GM19397 (cell line): ENCODE measurements around the gene PIEZO2.

Experiments used
- ATAC-seq: cut with Tn5 transposase; IDR thresholded peaks from one replicate; pipeline ENCODE4 v1.9.1; 2021; ENCODE audit warnings: mild to moderate bottlenecking, moderate library complexity; ENCODE audit not compliant: unreplicated experiment

Gene PIEZO2

DNA sequence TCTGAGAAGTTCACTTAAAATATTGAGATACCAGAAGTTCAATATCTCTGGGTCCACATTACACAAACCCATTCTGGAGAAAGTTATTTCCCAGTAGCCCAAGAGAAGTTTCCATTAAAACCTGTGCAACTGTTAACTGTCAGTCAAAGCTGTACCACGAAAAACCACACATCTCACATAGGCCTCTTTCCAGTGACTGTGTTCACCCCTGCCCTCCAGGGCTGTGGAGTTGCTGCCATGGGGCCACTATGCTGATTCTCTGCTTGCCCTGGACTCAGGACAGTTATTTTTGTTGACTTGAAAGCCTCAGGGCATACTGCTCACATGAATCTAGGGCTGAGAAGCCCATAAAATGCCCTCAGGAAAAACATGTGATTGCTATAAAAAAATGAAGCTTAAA is 153.8 kb downstream of the PIEZO2 start:
- ATAC-seq: no peak

DNA sequence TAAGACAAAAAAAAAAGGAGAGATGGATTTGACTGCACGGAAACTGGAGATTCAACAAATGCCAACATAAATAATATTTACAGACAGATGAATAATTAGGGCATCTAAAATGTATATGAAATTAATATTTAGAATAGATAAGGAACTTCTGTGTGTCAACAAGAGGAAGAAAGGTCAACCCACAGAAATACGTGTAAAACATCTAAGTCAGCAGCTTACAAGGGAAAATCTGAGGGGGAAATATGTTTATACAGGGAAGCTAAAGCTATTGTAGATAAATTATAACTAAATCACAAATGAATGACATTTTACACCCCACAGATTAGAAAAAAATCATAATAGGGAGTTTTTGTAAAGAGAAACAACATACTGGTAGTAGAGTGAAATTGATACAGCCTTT is 159.9 kb downstream of the PIEZO2 start:
- ATAC-seq: no peak

DNA sequence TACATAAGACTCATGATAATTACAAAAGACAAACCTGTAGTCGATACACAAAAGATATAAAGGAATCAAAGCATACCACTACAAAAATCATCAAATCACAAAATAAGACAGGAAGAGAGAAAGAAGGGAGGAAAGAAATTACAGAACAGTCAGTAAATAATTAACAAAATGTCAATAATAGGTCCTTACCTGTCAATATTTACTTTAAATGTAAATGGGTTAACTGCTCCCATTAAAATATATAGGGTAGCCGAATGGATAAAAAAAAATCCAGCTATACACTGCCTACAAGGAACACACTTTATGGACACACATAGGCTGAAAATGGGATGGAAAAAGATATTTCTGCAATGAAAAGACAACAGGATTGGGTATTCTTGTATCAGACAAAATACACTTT is 163.7 kb downstream of the PIEZO2 start:
- ATAC-seq: no peak

DNA sequence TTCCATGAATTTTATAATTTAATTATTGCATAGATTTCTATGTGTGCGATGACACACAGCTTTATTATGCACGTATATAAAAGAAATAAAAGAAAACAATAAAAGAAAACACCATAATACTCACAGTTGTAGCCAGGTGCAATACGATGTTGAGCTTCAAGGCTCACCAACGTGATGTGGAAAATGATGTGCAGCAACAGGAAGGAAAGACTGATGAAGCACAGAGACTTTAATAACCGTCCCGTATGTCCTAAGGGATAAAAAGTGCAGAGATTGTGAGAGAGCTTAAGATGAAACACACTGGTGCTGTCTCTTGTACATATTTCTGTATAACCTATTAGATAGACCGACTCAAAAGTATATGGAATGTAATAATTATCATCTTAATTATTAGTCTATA is 170.0 kb downstream of the PIEZO2 start:
- no peak for ATAC-seq

DNA sequence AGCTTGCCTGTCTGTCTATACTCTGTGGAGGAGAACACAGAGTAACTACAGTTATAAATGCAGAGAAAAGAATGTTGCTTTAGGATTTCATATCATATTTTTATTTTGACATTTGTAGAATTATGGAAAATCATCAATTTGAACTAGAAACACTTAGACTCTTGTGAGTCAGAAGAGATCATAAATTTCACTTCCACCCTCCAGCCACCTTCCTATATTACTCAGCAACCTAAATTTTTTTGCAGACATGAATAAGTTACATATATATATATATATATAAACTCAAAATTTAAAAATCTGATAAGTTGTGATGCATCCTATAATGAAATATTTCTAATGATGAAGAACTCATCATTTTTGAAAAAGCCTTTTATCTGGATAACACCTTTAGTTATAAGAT is 172.3 kb downstream of the PIEZO2 start:
- no peak for ATAC-seq

DNA sequence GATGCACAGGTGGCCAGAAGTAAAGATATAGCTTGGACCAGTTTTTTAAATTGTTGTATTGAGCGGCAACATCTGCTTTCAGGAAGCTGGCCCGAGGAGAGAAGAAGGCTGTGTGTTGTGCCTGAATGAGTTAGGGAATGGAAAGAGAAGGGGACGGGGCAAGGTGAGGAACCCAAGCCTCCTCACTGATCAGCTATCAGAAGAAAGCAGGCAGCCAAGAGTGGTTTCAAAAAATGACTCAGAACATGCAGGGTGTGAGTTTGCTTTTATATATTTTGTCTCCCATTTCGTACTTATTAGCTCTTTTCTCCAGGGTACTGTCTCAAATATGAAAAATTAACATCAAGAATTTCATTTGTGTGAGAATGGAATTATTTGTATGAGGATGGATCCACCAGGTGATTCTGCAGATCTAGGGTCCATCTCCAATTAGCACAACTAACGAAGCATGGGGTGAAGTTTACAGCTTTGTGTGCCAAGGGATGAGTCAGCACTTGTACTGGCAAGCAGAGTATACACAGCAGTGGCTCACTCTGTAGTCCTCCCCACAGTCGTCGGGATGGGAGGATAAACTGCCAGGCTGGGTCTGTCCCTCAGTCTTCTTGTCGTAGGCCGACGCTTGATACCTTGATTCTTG is 175.7 kb downstream of the PIEZO2 start:
- ATAC-seq: no peak

DNA sequence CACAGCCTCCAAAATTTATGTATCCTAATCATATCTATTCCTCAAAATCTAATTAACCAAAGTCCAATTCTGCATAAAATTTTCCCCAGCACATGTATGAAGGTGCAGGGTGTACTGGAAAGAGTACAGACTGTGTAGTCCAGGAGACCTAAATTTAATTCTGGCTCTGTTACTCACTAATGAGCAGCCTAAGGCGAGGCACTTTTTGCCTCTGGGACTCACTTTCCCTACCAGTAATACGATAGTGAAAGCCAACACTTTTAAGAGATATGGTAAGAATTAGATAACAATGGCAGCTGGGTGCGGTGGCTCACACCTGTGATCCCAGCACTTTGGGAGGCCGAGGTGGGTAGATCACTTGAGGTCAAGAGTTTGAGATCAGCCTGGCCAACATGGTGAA is 177.7 kb downstream of the PIEZO2 start:
- ATAC-seq: no peak

DNA sequence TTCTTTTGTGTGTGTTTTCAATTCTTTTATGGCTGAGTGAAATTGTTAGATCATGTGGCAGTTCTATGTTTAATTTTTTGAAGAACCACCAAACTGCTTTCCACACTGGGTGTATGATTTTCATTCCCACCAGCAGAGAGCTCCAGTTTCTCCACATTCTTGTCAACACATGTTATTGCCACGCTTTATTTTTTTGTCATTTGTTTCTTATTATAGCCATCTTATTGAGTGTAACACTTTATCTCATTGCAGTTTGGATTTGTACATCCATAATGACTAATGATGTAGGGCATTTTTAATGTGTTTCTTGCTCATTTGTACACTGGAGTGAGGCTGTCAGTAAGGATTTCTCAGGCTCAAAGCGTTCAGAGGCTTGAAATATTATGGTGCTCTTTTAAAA is 184.2 kb downstream of the PIEZO2 start:
- ATAC-seq: no peak

DNA sequence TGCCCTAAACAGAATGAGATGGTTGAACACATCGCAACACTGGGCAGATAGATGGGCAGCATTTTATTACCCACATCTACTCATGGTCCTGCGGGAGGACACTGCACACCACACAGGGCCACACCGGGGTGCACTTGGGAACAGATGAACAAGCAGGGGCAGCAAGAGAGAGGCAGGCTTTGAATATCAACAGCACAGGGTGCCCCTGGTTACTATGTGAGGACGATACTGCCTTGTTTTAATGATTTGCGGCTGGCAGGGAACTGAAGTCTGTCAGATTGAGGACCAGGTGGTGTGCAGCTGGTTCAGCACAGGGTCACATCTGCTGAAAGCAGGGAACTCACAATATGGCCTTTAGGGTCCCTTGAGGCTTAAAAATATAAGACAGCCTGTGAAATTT is 195.7 kb downstream of the PIEZO2 start:
- ATAC-seq: peak; percentile 61

DNA sequence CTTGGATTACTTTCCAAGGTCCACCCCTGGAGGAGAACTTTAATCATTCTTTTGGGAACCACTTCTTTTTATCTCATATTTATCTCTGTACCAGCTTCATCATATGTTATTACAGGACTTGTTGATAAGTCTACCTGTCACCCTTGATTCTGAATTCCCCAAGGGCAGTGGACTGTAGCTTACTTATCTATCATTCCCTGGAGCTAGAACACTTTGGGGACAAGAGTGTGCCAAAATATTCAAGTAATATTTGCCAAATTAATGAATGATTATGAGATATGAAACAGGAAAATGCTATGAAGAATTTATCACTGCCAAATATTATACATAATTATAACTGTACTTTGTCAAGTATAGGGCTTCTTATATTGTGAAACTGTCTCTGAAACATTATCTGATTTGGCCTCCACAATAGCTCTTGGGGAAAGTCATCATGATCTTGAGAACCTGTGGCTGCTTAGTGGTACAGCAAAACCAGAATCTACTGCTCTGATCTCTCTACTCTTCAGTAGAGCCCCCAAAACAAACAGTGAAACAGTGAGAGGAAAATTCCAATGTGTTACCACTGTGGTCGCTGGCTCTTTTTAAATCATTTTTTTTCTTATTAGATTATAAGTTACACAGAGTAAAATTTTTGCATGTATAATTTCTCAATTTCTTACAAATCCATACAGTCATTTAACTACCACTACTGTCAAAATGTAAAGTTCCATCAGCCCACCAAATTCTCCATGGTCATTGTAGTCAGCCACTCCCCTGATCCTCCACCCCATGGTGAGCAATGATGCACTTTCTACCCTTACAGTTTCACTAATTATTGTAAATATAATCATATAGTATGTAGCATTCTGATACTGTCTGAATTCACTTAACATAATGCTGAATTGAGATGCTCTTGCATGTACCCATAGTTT is 197.5 kb downstream of the PIEZO2 start:
- no peak for ATAC-seq

DNA sequence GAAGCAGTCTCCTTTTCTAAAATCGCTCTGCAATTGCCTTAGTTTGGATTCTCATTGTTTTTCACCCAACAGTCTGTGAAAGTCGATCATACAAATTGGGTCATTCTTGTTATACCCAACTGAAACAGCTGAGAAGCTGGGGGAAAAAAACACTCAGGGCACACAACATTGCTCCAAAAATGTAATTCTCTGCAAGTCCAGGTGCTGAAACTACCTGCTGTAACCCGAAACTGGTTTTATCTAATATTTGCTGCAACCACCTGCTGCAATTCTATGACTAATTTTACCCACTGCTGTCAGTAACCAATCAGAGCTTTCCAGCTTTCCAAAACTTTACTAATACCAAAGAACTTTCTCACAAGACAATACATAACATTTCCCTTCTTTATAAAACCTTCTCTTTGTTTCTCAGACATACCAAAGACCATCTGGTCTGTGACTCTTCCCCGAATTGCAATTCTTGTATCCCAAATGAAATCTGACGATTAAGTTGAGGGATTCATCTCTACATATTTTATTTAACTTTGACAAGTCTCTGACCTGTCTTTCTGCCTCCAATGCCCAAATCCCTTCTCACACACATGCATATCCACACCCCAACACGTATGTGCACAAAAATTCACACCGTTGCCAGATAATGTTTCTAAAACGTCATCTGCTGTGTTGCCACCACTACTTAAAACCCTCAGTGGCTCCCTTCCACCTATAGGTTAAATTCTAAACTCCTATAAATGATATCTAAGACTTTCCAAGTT is 198.3 kb downstream of the PIEZO2 start:
- no peak for ATAC-seq

DNA sequence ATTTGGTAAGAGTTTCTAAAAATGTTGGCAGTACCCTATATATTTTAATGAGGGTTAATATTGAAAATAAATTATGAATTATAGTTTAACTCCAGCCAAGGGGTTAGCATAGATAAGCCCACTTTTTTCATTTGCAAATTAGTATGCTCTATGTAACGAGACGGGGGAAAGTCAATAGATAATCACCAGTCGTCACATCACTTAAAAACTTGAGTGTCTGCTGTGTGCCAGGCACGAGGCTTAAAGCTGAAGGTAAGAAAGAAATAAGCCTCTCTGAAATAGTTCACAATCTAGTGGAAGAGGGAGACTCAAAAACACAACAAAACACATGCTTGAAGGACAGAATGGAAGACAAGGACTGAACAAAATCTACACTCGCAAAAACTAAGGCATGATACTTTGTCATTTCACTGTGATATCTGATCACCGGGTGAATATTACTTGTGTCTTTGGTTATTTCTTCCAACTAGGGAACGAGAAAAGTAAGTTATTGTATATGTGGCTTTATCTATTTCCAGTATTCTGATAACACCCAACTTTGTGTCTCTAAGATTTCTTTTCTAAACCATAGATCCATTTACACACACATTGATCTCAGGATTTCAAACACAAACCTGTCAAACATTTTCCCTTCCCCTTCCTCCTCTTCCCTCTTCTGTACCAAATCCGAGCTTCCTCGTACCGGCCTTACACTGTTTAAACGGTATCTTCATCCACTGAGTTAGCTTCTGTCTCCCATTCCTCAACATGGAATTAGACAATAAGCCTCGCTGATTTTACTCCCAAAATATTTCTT is 199.1 kb downstream of the PIEZO2 start:
- no peak for ATAC-seq

DNA sequence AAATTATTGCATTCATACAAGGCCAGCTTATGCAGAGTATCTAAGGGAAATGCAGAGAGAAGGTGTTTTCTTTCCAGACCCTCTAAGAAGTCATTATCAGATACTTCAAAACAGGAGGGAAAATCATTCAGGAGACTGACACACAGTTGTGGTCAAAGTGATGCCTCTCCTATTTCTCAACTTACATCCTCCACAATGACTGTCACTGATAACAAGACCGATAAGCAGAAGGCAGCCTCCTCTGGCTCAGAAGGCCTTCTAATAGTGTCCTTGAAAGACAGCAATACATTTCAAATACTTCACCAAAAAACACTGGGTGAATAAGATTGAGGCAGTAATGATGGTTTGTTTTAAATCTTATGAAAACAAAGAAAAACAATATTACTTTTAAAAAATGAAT is 199.7 kb downstream of the PIEZO2 start:
- no peak for ATAC-seq

DNA sequence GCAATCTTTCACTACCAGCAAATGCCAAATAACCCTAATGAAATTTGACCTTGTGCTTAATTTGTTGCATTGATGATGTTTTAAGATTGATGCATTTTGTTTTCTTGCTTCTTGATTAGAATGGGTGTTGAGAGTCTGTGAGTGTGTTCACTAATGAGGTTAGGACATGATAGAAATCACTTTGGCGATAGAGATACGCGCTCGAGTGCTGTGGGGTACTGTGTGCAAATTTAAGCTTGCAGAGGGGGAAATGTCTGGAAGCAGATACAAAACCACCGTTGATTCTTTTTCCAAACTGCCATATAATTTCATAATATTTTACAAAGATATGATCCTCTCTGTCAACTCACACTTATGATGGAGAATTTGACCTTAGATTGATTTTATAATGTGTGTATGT is 200.9 kb downstream of the PIEZO2 start:
- ATAC-seq: no peak

DNA sequence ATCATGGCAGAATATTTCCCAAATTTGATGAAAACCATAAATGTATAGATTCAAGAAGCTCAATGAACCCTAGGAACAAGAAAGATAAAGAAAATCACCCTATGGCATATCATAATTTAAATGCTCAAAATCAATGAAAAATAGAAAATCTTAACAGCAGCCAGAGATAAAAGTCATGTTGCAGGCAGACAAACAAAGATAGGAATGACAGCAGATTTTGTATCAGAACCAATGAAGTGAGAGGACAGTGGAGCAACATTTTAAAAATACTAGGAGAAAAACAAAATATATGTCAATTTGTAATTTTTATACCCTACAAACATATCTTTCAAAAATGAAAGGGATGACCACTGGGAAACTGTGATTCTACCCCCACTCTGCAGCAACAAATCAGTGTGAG is 203.3 kb downstream of the PIEZO2 start:
- no peak for ATAC-seq

DNA sequence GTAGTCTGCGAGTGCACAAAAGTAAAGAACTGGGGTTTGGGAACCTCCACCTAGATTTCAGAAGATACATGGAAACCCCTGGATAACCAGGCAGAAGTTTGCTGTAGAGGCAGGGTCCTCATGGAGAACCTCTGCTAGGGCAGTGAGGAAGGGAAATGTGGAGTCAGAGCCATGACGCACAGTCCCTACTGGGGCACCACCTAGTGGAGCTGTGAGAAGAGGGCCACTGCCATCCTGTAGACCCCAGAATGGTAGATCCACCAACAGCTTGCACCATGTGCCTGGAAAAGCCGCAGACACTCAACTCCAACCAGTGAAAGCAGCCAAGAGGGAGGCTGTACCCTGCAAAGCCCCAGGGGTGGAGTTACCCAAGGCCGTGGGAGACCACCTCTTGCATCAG is 206.4 kb downstream of the PIEZO2 start:
- ATAC-seq: no peak

DNA sequence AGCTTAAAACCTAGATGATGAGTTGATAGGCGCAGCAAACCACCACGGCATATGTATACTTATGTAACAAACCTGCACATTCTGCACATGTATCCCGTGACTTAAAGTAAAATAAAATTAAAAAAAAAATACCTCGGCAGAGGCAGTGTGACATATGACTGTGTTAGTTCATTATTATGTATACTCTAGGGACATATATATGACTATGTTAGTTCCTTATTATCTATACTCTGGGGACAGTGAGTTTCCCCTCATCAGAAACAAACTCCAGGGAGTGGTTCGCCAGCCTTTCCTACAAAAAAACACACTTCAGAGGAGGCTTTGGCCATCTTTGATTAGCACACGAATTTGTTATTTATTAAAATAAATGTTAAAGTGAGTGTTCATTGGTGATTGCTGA is 209.5 kb downstream of the PIEZO2 start:
- no peak for ATAC-seq

DNA sequence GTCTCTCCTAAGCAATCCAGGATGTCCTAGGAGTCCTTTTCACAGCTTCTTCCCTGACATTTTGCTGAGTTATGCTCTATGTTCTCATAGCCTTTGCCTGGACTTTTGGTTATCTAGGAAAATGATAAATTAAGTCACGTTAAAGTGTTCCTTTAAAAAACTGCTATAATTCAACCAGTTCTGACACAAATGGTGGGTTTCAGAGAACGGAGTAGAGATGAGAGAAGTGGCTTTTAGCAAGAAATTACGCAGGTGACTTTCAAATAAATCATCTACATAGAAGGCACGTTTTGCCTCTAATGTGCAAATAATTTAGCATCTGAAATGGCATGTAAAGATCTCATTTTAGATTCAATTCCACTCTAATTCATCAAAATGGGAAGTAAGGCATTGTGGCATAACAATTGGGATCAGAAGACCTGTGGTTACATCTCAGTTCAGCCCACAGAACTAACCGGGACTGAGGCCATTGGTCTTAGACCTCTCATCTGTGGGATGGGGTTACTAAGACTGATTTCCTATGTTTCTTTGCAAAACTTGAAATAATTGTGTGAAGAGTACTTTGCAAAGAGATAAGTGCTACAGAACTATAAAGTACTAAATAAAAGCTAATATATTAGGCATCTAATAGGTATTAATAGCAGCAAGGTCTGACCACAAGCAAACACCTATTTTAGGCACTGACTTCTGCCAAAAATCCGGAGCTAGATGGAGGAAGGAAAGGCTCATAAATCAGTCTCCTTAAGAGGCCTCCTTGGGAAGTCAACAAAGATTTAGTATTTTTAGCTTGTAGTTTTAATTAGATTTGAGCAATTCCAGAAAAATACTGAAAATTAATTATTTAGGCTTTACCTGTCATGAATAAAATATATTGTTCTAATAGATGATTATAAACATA is 211.4 kb downstream of the PIEZO2 start:
- ATAC-seq: no peak

DNA sequence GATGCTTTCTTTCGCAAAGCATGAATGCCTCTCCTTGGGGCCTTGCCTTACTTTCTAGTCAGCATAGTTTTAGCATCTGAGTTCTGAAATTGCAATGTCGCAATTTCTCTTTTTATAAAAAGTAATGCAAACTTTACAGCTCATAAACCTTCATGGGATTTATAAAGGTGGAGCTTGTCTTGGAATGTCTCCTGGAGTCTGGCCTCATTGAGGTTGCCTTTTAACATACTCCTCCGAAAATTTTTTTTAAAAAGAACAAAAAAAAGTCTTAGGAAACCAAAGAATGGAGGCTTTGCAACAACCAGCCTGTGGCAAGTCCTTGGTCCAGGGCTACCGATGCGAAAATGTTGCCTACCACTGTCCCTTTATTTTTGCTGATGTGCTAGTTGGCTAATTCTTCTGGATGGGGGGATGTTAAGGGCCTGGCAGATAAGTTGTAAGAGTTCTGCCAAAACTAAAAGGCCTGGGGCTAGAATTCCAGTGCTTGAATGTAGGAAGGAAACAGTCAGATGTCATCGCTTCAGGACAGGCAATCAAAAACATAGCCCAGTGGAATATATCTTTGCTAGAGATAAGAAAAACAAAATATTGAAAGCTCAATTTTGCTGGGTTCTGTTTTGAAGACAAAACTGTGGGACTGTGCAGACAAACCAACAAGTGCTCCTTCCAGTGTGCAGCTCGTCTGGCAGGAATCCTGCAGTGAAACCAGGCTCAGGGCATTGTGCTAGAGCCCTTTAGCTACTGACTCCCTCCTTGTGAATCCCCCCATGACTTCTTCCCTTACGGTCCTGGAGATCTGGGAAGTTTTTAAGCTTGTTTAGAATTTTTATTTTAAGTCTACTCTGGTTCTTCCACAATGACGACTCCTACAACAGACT is 213.0 kb downstream of the PIEZO2 start:
- ATAC-seq: no peak
